Activated T-cell treated with anti-CD3 and anti-CD28 coated beads for 1 hour (primary cell): Measurements from ENCODE around the gene WNT7B.

ENCODE experiments used
- DNase-seq: peaks from one replicate; pipeline ENCODE4 v3.0.0-alpha.2; 2020; ENCODE audit warnings: low read depth

Gene WNT7B

DNA sequence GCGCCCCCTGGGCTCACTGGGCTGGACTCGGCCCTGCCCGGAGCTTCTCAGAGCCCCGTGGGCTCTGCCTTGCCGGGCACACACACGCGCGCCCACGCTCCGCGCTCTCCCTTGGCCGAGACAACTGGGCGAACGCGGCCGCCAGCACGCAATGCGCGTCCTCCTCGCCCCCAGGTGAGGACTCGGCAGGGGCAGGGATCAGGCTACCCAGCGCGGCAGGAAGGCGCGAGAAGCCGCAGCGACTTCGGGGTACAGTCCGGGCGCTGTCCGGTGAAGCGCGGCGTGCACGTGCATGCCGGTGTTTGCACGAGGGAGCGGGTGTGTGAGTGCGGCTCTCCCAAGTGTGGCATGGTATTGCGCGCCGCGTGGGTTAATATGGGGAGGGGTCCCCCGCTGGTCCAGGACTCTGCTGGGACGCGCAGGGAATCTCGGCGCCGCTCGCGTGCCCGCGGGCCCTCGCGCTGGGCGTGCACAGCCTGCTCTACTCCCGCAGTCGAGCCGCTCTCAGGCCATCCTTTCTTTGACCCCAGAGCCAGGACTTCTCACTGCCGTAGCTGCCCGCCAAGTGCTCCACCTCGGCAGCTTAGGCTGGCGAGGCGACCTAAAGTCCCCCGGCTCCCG, 5.4 kb downstream of the WNT7B start:
- DNase-seq, result no peak

DNA sequence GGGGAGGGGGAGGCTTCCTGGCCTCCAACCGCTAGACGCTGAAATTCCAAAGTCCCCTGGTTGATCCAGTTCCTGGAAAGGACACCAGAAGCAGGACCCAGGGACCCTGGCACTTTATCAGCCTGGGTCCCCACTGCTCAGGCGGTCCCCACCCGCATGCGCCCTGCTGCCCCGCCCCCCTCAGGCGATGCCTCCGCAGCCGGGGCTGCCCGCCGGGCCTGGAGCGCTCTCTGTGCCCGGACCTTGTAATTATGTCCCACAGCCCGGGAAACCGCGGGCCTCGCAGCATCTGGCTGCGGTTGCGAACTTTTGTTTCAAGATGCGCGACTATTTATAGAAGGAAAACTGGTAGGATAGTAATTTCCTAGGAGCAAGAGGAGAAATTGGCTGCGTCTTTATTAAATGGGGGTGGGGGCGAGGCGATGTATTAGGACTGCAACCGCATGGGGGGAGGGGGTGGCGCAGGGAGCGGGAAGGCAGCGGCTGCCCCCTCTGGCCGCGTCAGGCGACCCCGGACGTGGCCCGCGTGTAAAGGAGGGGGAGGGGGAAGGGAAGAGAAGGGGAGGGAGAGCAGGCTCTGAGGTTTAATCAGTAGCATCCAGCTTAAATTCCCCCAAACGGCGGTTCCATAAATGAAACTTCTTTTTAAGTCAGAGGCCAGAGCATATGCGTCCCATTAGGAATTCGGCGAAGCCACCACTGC, 6.1 kb downstream of the WNT7B start:
- no peak for DNase-seq

DNA sequence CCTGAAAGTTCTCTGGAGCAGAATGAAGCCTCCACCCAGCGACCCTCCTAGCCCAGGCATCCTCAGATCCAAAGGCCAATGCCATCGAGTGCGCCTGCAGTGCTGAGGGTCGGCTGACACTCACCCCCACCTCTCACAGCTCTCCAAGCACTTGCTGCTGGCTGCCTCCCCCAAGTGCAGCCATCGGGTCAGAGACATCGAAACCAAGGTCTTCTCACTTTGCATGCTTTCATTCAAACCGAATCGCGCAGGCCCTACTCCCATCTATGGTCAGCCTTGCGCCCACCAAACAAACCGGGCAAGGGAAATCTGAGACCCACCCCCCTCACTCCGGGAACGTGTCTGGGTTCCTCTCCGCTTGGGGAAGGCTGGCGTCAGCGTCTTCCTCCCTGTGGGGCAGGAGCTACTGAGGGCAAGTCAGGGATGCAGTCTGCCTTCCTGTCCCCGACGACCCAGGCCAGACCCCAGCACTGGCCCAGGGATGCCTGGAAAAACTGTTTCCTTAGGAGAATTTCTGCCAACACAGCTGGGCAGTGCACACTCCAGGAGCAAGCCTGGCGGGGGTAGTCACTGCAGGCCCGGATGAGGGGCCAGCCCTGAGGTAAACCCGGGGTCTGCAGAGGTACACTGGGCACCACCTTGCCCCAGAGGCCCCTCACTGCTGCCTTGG, 7.0 kb downstream of the WNT7B start:
- no peak for DNase-seq

DNA sequence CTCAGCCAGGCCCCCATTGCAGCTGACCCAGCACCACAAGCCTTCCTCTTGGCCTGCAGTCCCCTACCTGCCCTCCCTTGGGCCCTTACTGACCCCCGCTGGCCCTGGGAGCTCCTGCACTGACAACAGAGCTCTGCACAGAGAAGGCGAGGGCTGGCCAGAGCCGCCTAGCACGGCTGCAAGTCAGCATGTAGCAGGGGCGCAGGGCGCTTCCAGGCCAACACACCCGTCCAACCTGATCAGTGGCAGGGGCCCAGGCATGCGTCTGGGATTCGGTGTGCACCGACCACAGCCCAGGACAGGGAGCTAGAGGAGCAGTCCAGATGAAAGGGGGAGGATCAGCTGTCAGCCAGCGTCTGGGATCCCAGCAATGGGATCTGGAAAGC, 7.6 kb downstream of the WNT7B start:
- no peak for DNase-seq

DNA sequence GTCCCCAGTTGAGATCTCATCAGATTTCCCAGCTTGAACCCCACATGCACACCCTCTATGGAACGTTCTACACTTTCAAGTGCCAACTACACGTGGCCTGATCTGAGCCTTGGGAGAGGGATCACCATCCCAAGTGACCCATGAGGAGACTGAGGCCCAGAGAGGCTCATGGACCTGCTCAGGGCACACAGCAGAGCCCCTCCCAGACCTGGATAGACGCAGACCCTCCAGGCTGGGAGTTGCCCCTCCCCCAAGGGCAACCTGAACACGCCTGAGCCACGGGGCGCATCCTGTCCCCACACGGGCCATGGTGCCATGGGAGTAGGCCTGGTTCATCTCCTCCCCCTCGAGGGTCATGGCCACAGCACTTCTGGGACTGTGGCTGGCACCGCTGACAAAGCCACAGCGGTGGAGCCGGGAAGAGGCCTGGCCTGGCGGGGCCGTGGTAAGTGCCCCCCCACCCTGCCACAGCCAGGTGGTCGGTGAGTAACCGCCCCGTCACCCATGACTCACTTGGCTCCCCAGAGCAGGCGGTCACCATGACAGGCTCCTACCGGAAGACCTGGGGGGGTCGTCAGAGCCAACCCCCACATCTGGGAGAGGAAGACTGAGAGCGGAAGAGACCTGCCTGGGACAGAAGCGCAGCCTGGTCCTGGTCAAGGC, 8.1 kb downstream of the WNT7B start:
- DNase-seq, result no peak

DNA sequence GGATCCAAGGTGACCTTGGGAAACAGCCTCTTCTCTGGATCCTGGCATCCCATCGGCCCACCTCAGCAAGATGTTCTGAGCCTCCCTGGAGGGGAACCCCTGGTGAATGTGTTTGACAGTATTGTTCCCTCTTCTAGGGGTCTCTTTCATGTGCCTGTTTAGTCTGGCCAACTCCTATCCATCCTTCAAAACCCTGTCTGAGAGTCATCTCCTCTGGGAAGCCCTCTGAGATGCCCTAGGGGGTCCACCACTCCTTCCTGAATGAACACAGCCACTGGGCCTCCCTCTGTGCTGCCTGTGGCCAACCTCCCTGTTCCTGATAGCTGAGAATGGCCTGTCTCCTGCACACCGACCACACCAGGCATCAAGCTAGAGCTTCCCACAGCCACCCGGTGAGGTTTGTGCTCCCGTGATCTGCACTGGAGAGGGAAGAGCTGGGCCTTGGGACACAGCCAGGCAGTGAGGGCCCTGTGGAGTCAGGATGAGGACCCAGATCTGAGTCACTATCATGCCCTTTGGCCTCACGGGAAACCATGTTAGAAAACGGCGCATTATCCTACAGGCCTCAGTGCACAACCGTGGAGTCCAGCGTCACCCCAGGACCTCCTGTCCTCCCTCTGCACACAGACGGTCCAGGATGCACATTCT, 8.8 kb downstream of the WNT7B start:
- no peak for DNase-seq

DNA sequence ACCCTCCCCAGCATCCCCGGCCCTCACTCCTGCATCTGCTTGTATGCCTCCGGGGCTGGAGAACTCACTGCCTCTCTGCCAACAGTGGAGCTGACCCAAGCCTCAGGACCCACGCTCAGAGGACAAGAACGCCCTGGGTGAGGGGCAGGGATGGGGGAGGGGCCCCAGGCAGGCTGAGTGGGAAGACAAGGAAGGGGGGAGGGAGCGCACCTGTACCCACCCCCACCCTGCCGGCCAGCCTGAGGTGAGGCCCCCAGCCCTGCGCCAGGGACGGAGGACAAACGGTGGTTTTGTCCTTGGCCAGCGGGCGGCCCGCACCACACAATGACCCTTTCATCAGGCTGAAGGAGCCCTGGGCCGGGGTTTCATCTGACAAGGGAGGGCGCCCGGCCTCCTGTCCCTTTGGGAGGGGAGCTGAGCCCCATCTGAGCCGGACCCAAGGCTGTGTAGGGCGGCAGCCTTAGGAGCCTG, 10.0 kb downstream of the WNT7B start:
- DNase-seq, result no peak

DNA sequence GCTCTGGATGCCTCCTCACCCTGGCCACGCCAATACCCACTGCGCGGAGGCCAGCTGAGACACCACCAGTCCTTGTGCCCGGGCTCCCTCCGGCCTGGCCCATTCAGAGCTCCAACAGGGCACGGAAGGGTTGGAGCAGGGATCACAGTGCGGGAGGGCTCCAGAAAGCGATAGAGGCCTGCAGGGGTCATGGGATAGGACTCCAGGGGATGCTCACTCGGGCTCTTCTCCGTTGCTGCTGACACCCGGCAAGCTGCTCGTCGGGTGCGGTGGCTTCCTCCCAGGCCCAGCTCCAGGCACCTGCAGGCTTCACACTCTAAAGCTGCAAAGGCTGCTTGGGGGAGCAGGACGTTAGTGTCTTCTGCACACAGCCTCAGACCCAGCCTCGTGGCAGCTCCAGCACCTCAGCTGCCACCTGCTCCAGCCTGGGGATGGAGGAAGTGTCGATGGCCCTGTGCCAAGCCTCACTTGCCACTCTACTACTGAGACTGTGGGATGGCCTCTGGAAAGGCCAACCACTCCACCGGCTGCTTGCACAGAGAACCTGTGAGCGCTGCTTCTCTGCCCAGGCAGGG, 10.6 kb downstream of the WNT7B start:
- no peak for DNase-seq

DNA sequence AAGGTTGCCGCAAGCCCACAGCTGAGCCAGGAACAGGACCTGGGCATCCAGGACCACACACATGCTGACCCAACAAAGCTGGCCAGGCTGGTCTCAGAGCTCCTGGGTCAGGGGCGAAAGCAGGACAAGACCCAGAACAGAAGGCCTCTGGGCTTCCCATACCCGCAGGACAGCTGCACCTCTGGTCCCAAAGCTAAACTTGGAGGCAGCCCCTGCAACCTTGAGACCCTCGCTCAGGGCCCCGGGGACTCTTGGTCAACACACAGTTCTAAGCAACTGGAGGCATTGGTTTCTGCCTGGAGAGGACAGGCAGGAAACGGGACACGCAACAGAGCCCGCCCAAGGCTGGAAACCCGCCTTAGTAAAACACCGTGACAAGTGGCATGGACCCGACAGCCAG, 11.4 kb downstream of the WNT7B start:
- DNase-seq, result no peak

DNA sequence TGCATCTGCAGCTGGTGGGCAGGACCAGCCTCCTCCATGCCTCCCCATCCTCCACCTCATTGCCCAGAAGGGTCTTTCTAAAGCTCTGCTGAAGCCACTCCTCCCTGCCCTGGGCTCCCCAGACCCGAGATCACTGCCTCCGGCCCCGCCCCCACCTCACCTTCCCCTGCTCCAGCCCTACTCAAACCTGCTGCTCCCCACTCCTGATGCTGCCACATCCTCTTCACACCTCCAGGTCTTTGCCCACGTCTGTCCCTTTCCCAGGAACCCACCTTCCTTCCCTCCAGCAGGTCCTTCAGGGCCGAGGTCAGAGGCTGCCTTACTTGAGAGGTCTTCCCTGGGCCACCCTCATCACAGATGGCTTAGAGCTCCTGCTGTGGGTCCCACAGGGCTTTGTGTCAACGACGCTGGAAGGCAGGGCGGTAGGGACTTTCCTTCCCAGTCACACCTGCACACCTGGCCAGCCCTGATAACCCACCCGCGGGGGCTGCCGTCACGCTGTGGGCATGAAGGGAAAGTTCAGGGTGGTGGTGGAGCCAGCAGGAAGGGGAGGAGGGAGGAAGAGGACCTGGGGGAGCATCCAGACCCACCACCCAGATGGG, 11.9 kb downstream of the WNT7B start:
- no peak for DNase-seq

DNA sequence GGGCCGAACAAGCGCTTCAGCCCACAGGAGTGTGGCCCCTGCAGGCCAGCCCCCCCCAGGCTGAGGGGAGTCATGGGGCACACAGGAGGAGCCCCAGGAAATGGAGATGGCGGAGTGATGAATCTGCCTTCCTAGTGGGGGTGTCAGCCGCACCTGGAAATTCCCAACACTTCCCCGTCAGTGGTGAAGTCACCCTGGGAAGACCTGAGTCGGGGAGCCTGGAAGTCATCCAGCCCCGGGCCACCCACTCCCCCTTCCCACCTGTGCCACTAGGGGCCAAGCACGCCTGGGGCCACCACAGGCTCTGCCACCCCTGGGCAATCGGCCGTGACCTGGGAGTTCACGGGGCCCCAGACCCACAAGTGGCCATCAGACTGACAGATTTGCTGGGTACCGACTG, 12.6 kb downstream of the WNT7B start:
- DNase-seq, result no peak

DNA sequence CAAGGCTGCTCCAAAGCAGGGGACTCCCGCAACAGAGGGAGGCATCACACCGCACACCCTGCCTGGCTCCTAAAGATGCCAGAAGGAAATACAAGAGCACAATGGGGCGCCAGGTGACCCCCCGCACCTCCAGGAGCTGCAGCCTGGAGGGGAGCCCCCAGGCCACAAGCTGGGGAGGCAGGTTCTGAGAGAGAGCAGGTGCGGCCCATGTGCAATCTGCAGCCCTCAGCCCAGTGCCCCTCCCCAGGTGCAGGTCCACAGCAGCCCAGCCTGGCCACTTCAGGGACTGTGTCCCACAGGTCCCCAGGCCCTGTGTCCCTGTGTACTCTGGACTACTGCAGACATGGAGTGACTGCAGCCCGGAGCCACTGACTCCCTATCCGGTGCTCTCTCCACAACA, 13.1 kb downstream of the WNT7B start:
- DNase-seq, result no peak

DNA sequence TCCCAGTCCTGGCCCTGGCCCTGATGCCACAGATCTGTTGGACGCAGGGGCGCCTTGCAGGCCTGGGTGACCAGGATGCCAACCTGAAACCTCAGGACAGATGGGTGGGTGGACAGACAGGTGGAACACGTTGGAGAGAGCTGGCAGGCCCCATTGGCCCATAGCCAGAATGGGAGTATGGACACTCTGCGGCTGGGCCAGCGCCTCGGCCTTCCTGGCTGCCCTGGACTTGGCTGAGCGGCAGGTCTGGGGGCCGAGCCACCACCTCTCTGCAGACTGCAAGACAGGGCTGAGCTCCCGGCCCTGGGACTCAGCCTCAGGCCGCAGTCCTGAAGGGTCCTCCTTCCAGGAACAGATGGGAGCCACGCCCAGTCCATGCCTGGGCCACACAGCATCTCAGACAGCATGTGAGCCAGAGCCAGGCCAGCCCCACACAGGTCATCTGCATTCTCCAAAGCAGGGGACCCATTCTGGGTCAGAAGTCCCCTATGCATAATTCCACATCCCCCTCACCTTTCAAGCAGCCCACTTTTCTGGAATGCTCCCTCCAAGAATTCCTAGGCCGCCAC, 14.1 kb downstream of the WNT7B start:
- no peak for DNase-seq

DNA sequence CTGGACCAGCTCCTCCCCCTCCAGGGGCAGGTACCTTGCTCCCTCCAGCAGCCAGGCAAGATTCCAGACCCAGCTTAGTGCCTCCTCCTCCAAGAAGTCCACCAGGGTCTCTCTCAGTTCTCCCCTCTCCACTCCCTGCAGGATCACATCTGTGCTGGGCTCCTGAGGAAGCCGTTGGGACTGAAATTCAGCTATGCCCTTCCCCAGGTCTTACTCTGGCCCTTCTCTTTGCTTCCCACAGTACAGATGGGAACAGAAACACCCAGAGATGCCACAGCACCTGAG, 14.6 kb downstream of the WNT7B start:
- no peak for DNase-seq

DNA sequence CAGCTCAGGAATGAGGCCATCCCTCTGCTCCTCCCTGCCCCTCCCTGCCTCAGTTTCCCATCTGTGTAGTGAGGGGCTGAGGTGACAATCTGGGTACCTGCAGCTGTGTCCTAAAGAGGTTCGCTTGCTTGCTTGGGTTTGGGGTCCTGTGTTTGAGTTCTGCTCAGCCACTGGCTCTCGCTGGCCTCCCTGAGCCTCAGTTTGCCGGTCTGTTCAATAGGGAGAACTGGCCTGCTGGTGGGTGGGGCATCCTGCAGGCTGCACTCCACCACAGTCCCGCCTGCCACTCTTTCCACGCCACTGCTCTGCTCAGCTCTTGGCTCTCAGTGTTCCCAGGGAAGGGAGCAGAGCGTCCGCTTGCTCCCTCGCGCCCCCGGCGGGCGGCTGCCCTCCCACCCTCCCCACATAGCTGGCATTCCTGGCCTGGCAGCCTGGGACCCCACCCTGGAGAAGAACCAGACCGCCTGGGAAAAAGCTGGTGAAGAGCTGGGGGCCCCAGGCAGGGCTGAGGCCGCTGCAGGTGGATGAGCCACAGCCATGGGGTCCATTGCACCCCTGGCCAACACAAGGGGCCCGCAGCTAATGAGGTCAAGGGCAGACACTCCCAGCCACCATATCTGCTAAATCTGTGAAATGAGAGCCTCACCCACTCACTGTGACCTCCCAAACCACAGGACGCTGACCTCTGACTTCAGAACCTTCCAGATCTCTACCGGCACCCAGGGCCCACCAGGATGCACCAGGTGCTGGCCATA, 15.1 kb downstream of the WNT7B start:
- DNase-seq, result no peak

DNA sequence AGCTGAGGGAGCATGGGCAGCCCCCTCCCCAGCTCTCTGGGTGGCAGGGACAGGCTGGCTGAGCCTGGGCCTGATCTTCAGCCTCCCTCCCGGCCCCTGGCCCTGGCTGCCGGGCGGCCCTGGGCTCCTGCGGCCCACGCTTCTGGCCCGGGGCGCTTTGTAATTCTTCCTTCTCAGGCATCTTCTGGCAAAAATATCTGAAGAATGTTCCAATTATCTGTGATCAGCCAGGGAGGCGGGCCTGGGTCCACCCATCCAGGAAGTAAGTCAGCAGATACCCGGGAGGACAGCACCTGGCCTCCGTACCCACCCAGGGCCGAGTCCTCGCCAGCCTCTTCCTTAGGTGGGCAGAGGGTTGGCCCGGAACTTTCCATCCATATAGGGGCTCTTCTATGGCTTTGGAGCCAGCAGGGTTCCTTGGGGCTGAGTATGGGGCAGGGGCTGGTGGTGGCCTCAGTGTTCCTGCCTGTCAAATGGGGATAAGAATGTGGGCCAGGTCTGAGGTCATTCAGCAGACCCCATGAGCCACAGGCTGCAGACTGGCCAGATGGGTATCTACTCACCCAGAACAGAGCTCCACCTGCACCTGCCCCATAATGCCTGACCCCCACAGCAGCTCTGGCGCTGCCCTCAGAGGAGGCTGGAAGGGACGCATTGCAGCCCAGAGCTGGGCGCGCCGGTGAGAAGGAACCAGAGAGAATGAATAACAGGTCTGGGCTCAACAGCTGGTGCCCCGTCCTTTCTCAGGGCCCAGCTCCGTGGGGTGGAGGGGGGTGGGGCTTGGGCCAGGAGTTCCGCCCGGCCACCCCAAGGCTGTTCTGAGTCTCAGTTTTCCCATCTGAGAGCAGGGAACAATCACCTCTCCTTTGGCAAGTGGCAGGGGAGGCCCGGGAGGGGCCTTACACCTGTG, 16.2 kb downstream of the WNT7B start:
- DNase-seq, result no peak

DNA sequence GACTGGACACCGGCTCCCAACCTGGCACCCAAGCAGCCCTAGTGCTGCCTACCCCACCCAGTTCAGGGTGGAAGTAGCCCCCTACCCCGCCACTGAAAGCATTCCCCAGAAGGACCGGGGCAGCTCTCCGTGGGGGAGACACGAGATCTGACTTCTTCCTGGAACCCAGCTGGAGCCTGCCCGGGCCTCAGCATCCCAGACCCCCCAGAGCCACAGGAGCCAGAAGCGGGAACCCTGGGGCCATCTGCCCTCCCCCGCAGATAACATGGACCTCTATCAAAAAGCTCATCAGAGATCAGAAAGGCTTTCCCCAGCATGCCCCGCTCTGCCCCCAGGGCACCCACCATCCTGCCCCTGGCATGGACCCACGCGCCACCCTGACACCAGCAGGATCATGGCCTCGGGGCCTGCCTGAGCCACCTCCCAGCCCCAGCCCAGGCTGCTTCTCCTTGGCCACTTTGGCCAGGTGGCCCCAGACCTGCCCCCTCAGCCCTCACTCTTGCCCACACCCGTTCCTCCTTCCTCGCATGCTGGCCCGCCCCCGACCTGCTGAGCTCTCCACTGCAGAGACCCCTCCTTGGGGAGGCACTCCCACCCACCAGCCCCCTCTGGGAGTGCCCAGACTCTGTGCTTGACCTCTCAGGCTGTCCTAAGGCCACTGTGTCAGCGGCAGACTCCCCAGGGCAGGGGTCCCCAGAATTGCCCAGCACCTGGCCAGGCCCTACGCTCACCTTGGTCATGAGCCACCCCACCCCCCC, 17.1 kb downstream of the WNT7B start:
- no peak for DNase-seq

DNA sequence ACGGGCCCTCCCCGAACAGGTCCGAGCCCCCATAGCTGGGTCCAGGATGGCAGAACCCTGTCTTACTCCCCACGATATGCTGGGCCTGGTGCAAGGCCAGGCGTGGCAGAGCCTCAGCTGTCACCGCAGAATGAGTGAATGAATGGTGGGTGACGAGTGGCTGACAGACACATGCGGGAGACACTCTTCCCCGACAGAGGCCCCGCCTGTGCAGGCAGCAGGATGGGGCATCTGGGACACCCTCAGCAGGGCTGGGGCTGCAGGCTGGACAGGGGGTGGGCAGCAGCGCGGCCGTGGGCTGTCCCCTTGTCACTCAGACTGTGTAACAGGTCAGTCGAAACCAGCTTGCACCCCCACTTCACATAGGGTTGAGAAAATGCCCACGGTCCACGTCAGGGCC, 18.0 kb downstream of the WNT7B start:
- no peak for DNase-seq

DNA sequence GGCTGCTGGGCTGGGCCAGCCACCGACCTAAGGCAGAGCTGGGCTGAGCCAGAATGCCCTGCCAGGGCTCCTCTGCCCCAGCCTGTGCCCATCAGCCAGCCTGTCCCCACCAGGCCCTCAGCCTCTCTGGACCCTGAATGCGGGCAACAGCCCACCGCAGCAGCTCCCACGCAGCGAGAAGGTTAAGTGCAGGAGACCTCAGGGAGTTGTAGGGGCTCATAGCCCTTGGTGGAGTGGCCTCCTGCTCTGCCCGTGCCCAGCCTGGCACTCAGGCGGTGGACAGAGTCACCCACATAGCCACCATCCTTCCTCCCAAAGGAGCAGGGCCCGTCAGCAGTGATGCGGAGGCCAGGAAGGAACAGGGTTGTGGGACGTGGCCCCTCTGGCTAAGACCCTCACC, 19.1 kb downstream of the WNT7B start:
- DNase-seq, result no peak
